Brain microvascular endothelial cell (primary cell): ENCODE results near the gene MLLT6.

Experiments used
- DNase-seq: peaks from one replicate; pipeline ENCODE4 v3.0.0-alpha.2; 2020
- H3K27ac ChIP-seq: fragments of 250-450 bp; sonication (Bioruptor Pico); 2 replicates; pipeline ENCODE4 v1.5.1; 2020; ENCODE audit warnings: mild to moderate bottlenecking, moderate library complexity
- H3K27me3 ChIP-seq: fragments of 250-450 bp; sonication (Bioruptor Pico); replicated peaks from 2 replicates; pipeline ENCODE4 v1.5.1; 2020; ENCODE audit warnings: mild to moderate bottlenecking
- H3K36me3 ChIP-seq: fragments of 250-450 bp; sonication (Bioruptor Pico); replicated peaks from 2 replicates; pipeline ENCODE4 v1.5.1; 2020; ENCODE audit warnings: mild to moderate bottlenecking
- H3K4me3 ChIP-seq: 2 replicates; pipeline ENCODE4 v1.5.1; 2011; ENCODE audit warnings: low read depth, mild to moderate bottlenecking, control low read depth, low read length, moderate library complexity
- in situ Hi-C: cut with HindIII; loops from 2 replicates; pipeline ENCODE4 v1.10.0; 2017; ENCODE audit warnings: low sequenced_read_pairs, low pct_ligation_motif_present
- TF ChIP-seq, protein P1 (sequence below): IDR thresholded peaks from 2 replicates; pipeline ENCODE4 v1.5.1; 2011; ENCODE audit warnings: low read depth, mild to moderate bottlenecking, moderate library complexity, low read length, control low read depth, inconsistent platforms; ENCODE audit errors: missing control alignments

MLLT6 gene

GRCh38 chr17:38674014-38674748 is 30.9 kb upstream of the MLLT6 start:
- no peak for DNase-seq
- in situ Hi-C loops = no loop called here
- Histone ChIP-seq H3K27ac (no peak overlapping the region), H3K36me3 (no peaks in the 10 kb centered on the region), H3K27me3 (peaks cover 47% of the 10 kb centered on the region), H3K4me3 (peak overlapping the region; percentile 38)
- TF ChIP-seq, protein P1, sequence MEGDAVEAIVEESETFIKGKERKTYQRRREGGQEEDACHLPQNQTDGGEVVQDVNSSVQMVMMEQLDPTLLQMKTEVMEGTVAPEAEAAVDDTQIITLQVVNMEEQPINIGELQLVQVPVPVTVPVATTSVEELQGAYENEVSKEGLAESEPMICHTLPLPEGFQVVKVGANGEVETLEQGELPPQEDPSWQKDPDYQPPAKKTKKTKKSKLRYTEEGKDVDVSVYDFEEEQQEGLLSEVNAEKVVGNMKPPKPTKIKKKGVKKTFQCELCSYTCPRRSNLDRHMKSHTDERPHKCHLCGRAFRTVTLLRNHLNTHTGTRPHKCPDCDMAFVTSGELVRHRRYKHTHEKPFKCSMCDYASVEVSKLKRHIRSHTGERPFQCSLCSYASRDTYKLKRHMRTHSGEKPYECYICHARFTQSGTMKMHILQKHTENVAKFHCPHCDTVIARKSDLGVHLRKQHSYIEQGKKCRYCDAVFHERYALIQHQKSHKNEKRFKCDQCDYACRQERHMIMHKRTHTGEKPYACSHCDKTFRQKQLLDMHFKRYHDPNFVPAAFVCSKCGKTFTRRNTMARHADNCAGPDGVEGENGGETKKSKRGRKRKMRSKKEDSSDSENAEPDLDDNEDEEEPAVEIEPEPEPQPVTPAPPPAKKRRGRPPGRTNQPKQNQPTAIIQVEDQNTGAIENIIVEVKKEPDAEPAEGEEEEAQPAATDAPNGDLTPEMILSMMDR = no peak

GRCh38 chr17:38674749-38675615 is 30.1 kb upstream of the MLLT6 start, which contains the start of gene EPOP:
Gene EPOP, minus strand, starts transcription at chr17:38674957. Its CDS starts 462 bp downstream, at chr17:38674495.
- TF ChIP-seq, protein P1 = no peak
- H3K27me3 ChIP-seq = peaks cover 39% of the 10 kb centered on the region
- DNase-seq = peak; percentile 66
- no peaks in the 10 kb centered on the region for H3K36me3 ChIP-seq
- H3K27ac ChIP-seq = no peak within 1 kb of the TSS
- peak within 1 kb of the TSS; percentile 38 for H3K4me3 ChIP-seq
- in situ Hi-C loops = no loop called here

DNA sequence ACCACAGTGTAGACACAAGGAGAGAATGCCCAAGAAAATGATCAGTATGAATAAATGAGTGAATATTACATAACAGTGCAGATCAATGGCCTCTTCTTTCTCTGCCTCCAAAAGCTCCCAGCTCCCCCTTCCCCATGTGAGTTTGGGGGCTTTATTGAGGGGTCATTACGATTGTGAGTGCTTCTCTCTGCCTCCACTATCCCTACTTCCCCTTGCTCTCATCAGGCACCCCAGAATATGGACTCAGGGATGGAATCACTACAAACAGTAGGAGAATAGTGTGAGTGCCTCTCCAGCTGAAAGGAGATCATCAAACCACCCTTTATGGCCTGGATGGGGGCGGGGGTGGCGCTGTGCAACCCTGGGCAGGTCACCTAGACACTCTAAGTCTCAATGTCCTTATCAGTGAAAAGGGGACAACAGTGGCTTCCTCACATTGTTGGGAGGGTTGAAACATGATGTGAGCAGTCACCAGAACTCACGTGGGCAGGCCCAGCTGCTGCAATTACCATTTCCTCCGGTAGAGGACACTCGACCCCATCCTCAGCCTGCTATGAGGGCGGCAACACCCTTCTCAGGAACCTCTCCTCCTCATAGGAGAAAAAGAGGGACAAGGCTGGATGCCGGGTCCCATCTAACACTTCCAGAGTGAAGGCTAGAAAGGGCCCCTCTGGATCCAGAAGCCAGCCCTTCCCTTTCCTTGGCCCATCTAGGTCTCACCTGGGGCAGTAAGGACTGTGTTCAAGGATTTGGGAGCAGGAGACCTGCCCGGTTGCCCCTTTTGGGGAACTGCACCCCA is 28.2 kb upstream of the MLLT6 start:
- Histone ChIP-seq H3K27me3 (peaks cover 25% of the 10 kb centered on the region), H3K27ac (no peak overlapping the region), H3K4me3 (no peak overlapping the region), H3K36me3 (no peaks in the 10 kb centered on the region)
- in situ Hi-C loops = no loop called here
- DNase-seq = peak; percentile 85
- TF ChIP-seq, protein P1 = peak; percentile 96

DNA sequence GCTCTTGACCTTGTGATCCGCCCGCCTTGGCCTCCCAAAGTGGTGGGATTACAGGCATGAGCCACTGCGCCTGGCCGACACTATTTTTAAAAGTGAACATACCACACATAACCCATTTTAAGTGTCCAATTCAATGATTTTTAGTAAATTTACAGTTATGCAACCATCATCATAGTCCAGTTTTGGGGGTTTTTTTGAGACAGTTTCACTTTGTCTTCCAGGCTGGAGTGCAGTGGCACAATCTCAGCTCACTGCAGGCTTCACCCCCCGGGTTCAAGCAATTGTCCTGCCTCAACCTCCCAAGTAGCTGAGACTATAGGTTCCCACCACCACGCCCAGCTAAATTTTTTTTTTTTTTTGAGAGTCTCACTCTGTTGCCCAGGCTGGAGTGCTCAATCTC is 27.3 kb upstream of the MLLT6 start:
- TF ChIP-seq, protein P1 = no peak
- H3K4me3 ChIP-seq = no peak overlapping the region
- in situ Hi-C loops = no loop called here
- H3K27me3 ChIP-seq = peaks cover 17% of the 10 kb centered on the region
- DNase-seq = no peak
- H3K36me3 ChIP-seq = no peaks in the 10 kb centered on the region
- no peak overlapping the region for H3K27ac ChIP-seq

DNA sequence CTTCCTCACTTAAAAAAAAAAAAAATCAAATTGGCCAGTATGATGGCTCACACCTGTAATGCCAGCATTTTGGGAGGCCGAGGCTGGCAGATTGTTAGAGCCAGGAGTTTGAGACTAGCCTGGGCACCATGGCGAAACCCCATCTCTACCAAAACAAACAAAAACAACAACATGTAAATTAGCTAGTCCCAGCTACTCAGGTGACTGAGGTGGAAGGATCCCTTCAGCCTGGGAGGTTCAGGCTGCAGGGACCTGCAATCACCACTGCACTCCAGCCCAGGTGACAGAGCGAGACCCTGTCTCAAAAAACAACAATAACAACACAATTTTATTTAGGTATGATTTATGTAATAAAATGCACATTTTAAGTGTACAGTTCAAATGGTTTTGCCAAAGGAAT is 24.0 kb upstream of the MLLT6 start:
- TF ChIP-seq, protein P1 = no peak
- in situ Hi-C loops = no loop called here
- no peak overlapping the region for H3K4me3 ChIP-seq
- H3K27ac ChIP-seq = no peak overlapping the region
- DNase-seq = no peak
- H3K36me3 ChIP-seq = no peaks in the 10 kb centered on the region
- H3K27me3 ChIP-seq = no peaks in the 10 kb centered on the region
